Measurements from ENCODE around the gene ELAC1.

DNA sequence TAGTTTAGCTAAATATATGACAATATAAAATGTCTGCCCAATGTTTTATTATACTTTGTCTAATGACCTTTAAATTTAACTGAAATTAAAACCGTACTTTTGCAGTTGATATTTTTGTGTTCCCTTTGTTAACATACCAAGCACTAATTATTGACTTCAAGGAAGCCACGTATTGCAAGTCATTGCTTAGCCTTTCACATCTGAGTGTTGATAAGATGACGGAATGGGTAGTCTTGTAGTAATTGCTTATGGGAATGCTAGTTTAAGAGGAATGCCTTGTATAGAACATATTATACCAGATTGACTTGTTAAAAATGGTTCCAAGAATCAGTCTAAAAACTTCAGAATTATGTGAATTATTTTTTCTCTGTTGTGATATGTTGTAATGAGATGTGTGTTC lies 14.0 kb upstream of the ELAC1 start:
- TF ChIP-seq, protein P1, sequence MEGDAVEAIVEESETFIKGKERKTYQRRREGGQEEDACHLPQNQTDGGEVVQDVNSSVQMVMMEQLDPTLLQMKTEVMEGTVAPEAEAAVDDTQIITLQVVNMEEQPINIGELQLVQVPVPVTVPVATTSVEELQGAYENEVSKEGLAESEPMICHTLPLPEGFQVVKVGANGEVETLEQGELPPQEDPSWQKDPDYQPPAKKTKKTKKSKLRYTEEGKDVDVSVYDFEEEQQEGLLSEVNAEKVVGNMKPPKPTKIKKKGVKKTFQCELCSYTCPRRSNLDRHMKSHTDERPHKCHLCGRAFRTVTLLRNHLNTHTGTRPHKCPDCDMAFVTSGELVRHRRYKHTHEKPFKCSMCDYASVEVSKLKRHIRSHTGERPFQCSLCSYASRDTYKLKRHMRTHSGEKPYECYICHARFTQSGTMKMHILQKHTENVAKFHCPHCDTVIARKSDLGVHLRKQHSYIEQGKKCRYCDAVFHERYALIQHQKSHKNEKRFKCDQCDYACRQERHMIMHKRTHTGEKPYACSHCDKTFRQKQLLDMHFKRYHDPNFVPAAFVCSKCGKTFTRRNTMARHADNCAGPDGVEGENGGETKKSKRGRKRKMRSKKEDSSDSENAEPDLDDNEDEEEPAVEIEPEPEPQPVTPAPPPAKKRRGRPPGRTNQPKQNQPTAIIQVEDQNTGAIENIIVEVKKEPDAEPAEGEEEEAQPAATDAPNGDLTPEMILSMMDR (IDR thresholded peaks at IDR 0.05): no peak
- TF ChIP-seq EP300 (IDR thresholded peaks at IDR 0.05) (no peak), POLR2A (IDR thresholded peaks at IDR 0.05) (no peak), POLR2AphosphoS5 (IDR thresholded peaks at IDR 0.05) (no peak)

Measured in gastroesophageal sphincter (tissue), 3 donors.